Activated CD4-positive, alpha-beta T cell treated with anti-CD3 and anti-CD28 coated beads, Interleukin-2, amount 10 ng/mL, durations not matched to agents 7 days and 5 days (primary cell): ENCODE measurements around the gene IPO4. TPM values are rescaled to one million over a fixed set of nuclear protein-coding genes. Genes with fewer than 3 reads are reported as not detected.
"Not testable (repeated sequence)": the region's sequence is repeated elsewhere in the genome, so short reads cannot be mapped to it uniquely, and the experiment has no call there.

Experiments used
- CTCF ChIA-PET: fragments of 350-600 bp; sonication (Branson Sonifier 250); formaldehyde crosslinking; loops from one replicate; lab custom pipeline; 2021; ENCODE audit warnings: antibody characterized with exemption; lab: Charles Lee
- POLR2A ChIA-PET: fragments of 350-600 bp; sonication (Branson Sonifier 250); formaldehyde crosslinking; loops from one replicate; lab custom pipeline; 2021; ENCODE audit warnings: antibody characterized with exemption; lab: Charles Lee
- DNase-seq: peaks from one replicate; pipeline ENCODE4 v3.0.0-alpha.2; 2020
- H3K27ac Mint-ChIP-seq: one replicate; pipeline ENCODE4 v1.8.0; 2021; ENCODE audit warnings: mild to moderate bottlenecking, moderate library complexity, mixed read lengths
- H3K27me3 Mint-ChIP-seq: one replicate; pipeline ENCODE4 v1.8.0; 2021; ENCODE audit warnings: mixed read lengths
- H3K36me3 Mint-ChIP-seq: one replicate; pipeline ENCODE4 v1.8.0; 2021; ENCODE audit warnings: low read depth, mixed read lengths
- H3K4me1 Mint-ChIP-seq: one replicate; pipeline ENCODE4 v1.8.0; 2021; ENCODE audit warnings: mixed read lengths
- H3K4me3 Mint-ChIP-seq: one replicate; pipeline ENCODE4 v1.8.0; 2021; ENCODE audit warnings: mild to moderate bottlenecking, moderate library complexity, mixed read lengths
- H3K9me3 Mint-ChIP-seq: one replicate; pipeline ENCODE4 v1.8.0; 2021; ENCODE audit warnings: mixed read lengths
- total RNA-seq, 2 experiments: library from RNA; stranded (reverse); gene quantifications; one replicate each; pipeline ENCODE4 v1.2.3, GENCODE V29; 2021

The IPO4 gene
- total RNA-seq, 2 experiments from 2014 or later, result 45.3 to 48.7 TPM

GRCh38 chr14:24213866-24214662 lies 25.4 kb upstream of the IPO4 start:
- CTCF ChIA-PET, result interaction anchor here (0.6 to 2.5 kb wide), 14 partner anchors 19 to 217 kb away, joined by 3 to 14 read pairs (median 5); partner anchors contain the start of genes CIDEB, IPO4, IRF9 and LTB4R
- H3K4me1 Mint-ChIP-seq, result peaks cover 52% of the 10 kb centered on the region
- H3K4me3 Mint-ChIP-seq, result peak overlapping the region; percentile 84
- H3K36me3 Mint-ChIP-seq, result peaks cover 37% of the 10 kb centered on the region
- no peaks in the 10 kb centered on the region for H3K9me3 Mint-ChIP-seq
- H3K27me3 Mint-ChIP-seq, result no peaks in the 10 kb centered on the region
- no peak for DNase-seq
- POLR2A ChIA-PET, result interaction anchor here (0.6 to 0.8 kb wide), 5 partner anchors 28 to 1208 kb away, joined by 3 to 6 read pairs (median 4); partner anchors contain the start of genes DCAF11, NRL and TINF2
- peak overlapping the region; percentile 95 for H3K27ac Mint-ChIP-seq

- Mint-ChIP-seq H3K36me3 (peaks cover 41% of the 10 kb centered on the region), H3K27me3 (no peaks in the 10 kb centered on the region), H3K9me3 (no peaks in the 10 kb centered on the region), H3K27ac (peak within 1 kb of the TSS; percentile 95), H3K4me1 (peaks cover 52% of the 10 kb centered on the region), H3K4me3 (peak within 1 kb of the TSS; percentile 84)
- ChIA-PET CTCF (interaction anchor here (0.6 to 2.2 kb wide), 14 partner anchors 18 to 624 kb away, joined by 3 to 14 read pairs (median 4); partner anchors contain the start of genes CIDEB, IPO4, IRF9 and LTB4R), POLR2A (interaction anchor here (0.6 to 0.8 kb wide), 4 partner anchors 29 to 99 kb away, joined by 3 to 4 read pairs (median 4); partner anchors contain the start of genes DCAF11 and TINF2)
- DNase-seq, result peak; percentile 99
Observed at GRCh38 chr14:24212924-24213865, 24.6 kb upstream of the IPO4 start, which contains the start of gene CHMP4A. CHMP4A (minus strand) TSS chr14:24213488; CDS start chr14:24213439, 49 bp downstream.

- POLR2A ChIA-PET, result interaction anchor here (0.6 kb wide), 1 partner anchor 63 kb away, joined by 3 read pairs; no protein-coding TSS in a partner anchor
- no peaks in the 10 kb centered on the region for H3K27me3 Mint-ChIP-seq
- peaks cover 49% of the 10 kb centered on the region for H3K4me1 Mint-ChIP-seq
- peaks cover 51% of the 10 kb centered on the region for H3K36me3 Mint-ChIP-seq
- CTCF ChIA-PET, result interaction anchor here (0.9 to 2.0 kb wide), 6 partner anchors 9 to 220 kb away, joined by 3 to 7 read pairs (median 4); partner anchors contain the start of genes IRF9 and TM9SF1
- H3K4me3 Mint-ChIP-seq, result peak overlapping the region; percentile 84
- H3K27ac Mint-ChIP-seq, result peak overlapping the region; percentile 95
- no peaks in the 10 kb centered on the region for H3K9me3 Mint-ChIP-seq
- no peak for DNase-seq
Observed at GRCh38 chr14:24211311-24211710, 22.7 kb upstream of the IPO4 start.

GRCh38 chr14:24207625-24208024 lies 19.0 kb upstream of the IPO4 start:
- CTCF ChIA-PET, result interaction anchor here (2.0 to 2.6 kb wide), 2 partner anchors 12 to 47 kb away, joined by 7 read pairs; partner anchors contain the start of genes IRF9 and TM9SF1
- H3K36me3 Mint-ChIP-seq, result peaks cover 82% of the 10 kb centered on the region
- no peak overlapping the region for H3K27ac Mint-ChIP-seq
- peaks cover 26% of the 10 kb centered on the region for H3K4me1 Mint-ChIP-seq
- no peaks in the 10 kb centered on the region for H3K27me3 Mint-ChIP-seq
- H3K4me3 Mint-ChIP-seq, result no peak overlapping the region
- POLR2A ChIA-PET, result interaction anchor here (0.6 kb wide), 1 partner anchor 783 kb away, joined by 4 read pairs; no protein-coding TSS in a partner anchor
- H3K9me3 Mint-ChIP-seq, result peaks cover 7% of the 10 kb centered on the region
- no peak for DNase-seq

GRCh38 chr14:24207104-24207551 lies 18.5 kb upstream of the IPO4 start:
- Mint-ChIP-seq H3K9me3 (peaks cover 9% of the 10 kb centered on the region), H3K36me3 (peaks cover 85% of the 10 kb centered on the region), H3K4me3 (no peak overlapping the region), H3K27me3 (no peaks in the 10 kb centered on the region), H3K4me1 (peaks cover 23% of the 10 kb centered on the region), H3K27ac (no peak overlapping the region)
- no peak for DNase-seq
- ChIA-PET CTCF (interaction anchor here (2.6 kb wide), 1 partner anchor 12 kb away, joined by 7 read pairs; the partner anchor contains the start of gene TM9SF1), POLR2A (interaction anchor here (0.6 kb wide), 1 partner anchor 783 kb away, joined by 4 read pairs; no protein-coding TSS in a partner anchor)

- H3K27me3 Mint-ChIP-seq, result no peaks in the 10 kb centered on the region
- ChIA-PET POLR2A (no interaction called here), CTCF (interaction anchor here (0.6 to 2.6 kb wide), 4 partner anchors 9 to 36 kb away, joined by 3 to 7 read pairs (median 5); partner anchors contain the start of genes MDP1, TINF2 and TM9SF1)
- H3K4me3 Mint-ChIP-seq, result no peak overlapping the region
- H3K27ac Mint-ChIP-seq, result no peak overlapping the region
- no peak for DNase-seq
- H3K4me1 Mint-ChIP-seq, result peaks cover 18% of the 10 kb centered on the region
- peaks cover 88% of the 10 kb centered on the region for H3K36me3 Mint-ChIP-seq
- peaks cover 11% of the 10 kb centered on the region for H3K9me3 Mint-ChIP-seq
Observed at GRCh38 chr14:24206260-24207103, 17.9 kb upstream of the IPO4 start.

GRCh38 chr14:24204163-24205146 lies 15.8 kb upstream of the IPO4 start:
- no peak for DNase-seq
- no peaks in the 10 kb centered on the region for H3K27me3 Mint-ChIP-seq
- peaks cover 13% of the 10 kb centered on the region for H3K4me1 Mint-ChIP-seq
- ChIA-PET POLR2A (no interaction called here), CTCF (interaction anchor here (0.9 to 1.7 kb wide), 3 partner anchors 24 to 43 kb away, joined by 3 to 5 read pairs (median 3); partner anchors contain the start of genes IRF9 and TINF2)
- no peak overlapping the region for H3K27ac Mint-ChIP-seq
- peaks cover 11% of the 10 kb centered on the region for H3K9me3 Mint-ChIP-seq
- no peak overlapping the region for H3K4me3 Mint-ChIP-seq
- peaks cover 88% of the 10 kb centered on the region for H3K36me3 Mint-ChIP-seq

GRCh38 chr14:24203249-24203886 lies 14.8 kb upstream of the IPO4 start:
- CTCF ChIA-PET, result interaction anchor here (0.9 to 1.7 kb wide), 3 partner anchors 26 to 42 kb away, joined by 3 to 5 read pairs (median 3); partner anchors contain the start of genes IRF9 and TINF2
- POLR2A ChIA-PET, H3K27me3 Mint-ChIP-seq, H3K27ac Mint-ChIP-seq, H3K4me3 Mint-ChIP-seq, DNase-seq: not testable (repeated sequence)
- Mint-ChIP-seq H3K4me1 (peaks cover 22% of the 10 kb centered on the region), H3K9me3 (peaks cover 11% of the 10 kb centered on the region), H3K36me3 (peaks cover 93% of the 10 kb centered on the region)

- H3K4me1 Mint-ChIP-seq, result peaks cover 26% of the 10 kb centered on the region
- H3K36me3 Mint-ChIP-seq, result peaks cover 86% of the 10 kb centered on the region
- CTCF ChIA-PET, result interaction anchor here (1.7 kb wide), 1 partner anchor 41 kb away, joined by 5 read pairs; the partner anchor contains the start of gene IRF9
- DNase-seq, H3K27ac Mint-ChIP-seq, POLR2A ChIA-PET, H3K27me3 Mint-ChIP-seq, H3K4me3 Mint-ChIP-seq: not testable (repeated sequence)
- peaks cover 11% of the 10 kb centered on the region for H3K9me3 Mint-ChIP-seq
Observed at GRCh38 chr14:24202538-24202937, 13.9 kb upstream of the IPO4 start.
